HepG2 (cell line): Measurements from ENCODE around the gene TMEM135. TPM values are rescaled to one million over a fixed set of nuclear protein-coding genes. Genes with fewer than 3 reads are reported as not detected.

Experiments
- ATAC-seq: fragments of 200-7000 bp; cut with Tn5 transposase; 3 replicates; pipeline ENCODE4 v1.9.1; 2020; ENCODE audit warnings: mild to moderate bottlenecking, moderate library complexity
- BruUV-seq: library from RNA; stranded (reverse); fragments of 400-500 nt; replicated peaks from 2 replicates; lab custom pipeline; 2021; lab: Mats Ljungman, UMichigan
- CTCF ChIA-PET: fragments of 300-600 bp; formaldehyde crosslinking; extraction: SDS; loops from one replicate; lab custom pipeline; 2021; ENCODE audit warnings: low total read pairs, inconsistent platforms, low intra/inter-chr PET ratio; lab: Yijun Ruan, JAX
- POLR2A ChIA-PET: fragments of 350-600 bp; sonication (Branson Sonifier 250); formaldehyde crosslinking; loops from one replicate; lab custom pipeline; 2020; ENCODE audit warnings: antibody characterized with exemption, inconsistent platforms; lab: Yijun Ruan, JAX
- DNase-seq: peaks from one replicate; pipeline ENCODE4 v3.0.0-alpha.2; 2015; ENCODE audit warnings: low spot score
- FAIRE-seq: peaks from 3 replicates; lab custom pipeline; 2011; peaks lifted over from hg19 to GRCh38; lab: Jason Lieb, UNC
- H2AFZ ChIP-seq: one replicate; pipeline ENCODE4 v1.6.1; 2011; ENCODE audit warnings: low read length, inconsistent platforms
- H3K27ac ChIP-seq: fragments of 300-600 bp; 3 replicates; pipeline ENCODE4 v1.8.0; 2011; ENCODE audit warnings: mixed run types, mild to moderate bottlenecking, mixed read lengths, low read length, inconsistent platforms; ENCODE audit not compliant: insufficient read depth; ENCODE audit errors: extremely low read length
- H3K27me3 ChIP-seq, 2 experiments: fragments of 200-600 bp in 1 of 2; 2 replicates in 1 of 2; 3 replicates in 1 of 2; pipeline versions ENCODE4 v1.6.0 to v1.8.0; 2011; ENCODE audit warnings: low read length in 2 of 2, mild to moderate bottlenecking in 2 of 2, moderate library complexity in 2 of 2, inconsistent platforms in 1 of 2; ENCODE audit not compliant: insufficient read depth in 2 of 2, control insufficient read depth in 1 of 2
- H3K36me3 ChIP-seq, 2 experiments: fragments of 200-600 bp in 1 of 2; replicated peaks in 1 of 2; 2 replicates in 1 of 2; 3 replicates in 1 of 2; pipeline versions ENCODE4 v1.5.1 to v1.8.0; 2011; ENCODE audit warnings: low read length in 2 of 2, inconsistent platforms in 1 of 2; ENCODE audit not compliant: insufficient read depth in 2 of 2, control insufficient read depth in 1 of 2
- H3K4me1 ChIP-seq: 2 replicates; pipeline ENCODE4 v1.5.1; 2012; ENCODE audit warnings: low read length, inconsistent platforms; ENCODE audit not compliant: insufficient read depth
- H3K4me2 ChIP-seq: 2 replicates; pipeline ENCODE4 v1.6.0; 2011; ENCODE audit warnings: low read depth, low read length, inconsistent platforms
- H3K4me3 ChIP-seq, 3 experiments: fragments of 200-600 bp in 1 of 3; sonication (generic), shearing (Covaris generic) in 1 of 3; replicated peaks in 1 of 3; 2 replicates each; pipeline ENCODE4 v1.5.1; 2011 to 2016; ENCODE audit warnings: low read length in 3 of 3, inconsistent platforms in 2 of 3, low read depth in 2 of 3, mild to moderate bottlenecking in 2 of 3, control low read depth in 1 of 3, mixed read lengths in 1 of 3; ENCODE audit not compliant: insufficient read depth in 1 of 3
- H3K79me2 ChIP-seq: one replicate; pipeline ENCODE4 v1.6.1; 2011; ENCODE audit warnings: low read length, inconsistent platforms; ENCODE audit not compliant: insufficient read depth
- H3K9ac ChIP-seq: 2 replicates; pipeline ENCODE4 v1.6.0; 2011; ENCODE audit warnings: mild to moderate bottlenecking, low read depth, low read length, inconsistent platforms; ENCODE audit not compliant: insufficient read depth
- H3K9me3 ChIP-seq: 2 replicates; pipeline ENCODE4 v1.5.1; 2012; ENCODE audit warnings: mild to moderate bottlenecking, low read length
- H4K20me1 ChIP-seq: 2 replicates; pipeline ENCODE4 v1.6.0; 2011; ENCODE audit warnings: inconsistent platforms, mild to moderate bottlenecking, low read length, moderate library complexity; ENCODE audit not compliant: insufficient read depth
- BORCS8-MEF2B ChIP-seq: sonication (generic); formaldehyde crosslinking; IDR thresholded peaks from 2 replicates; pipeline ENCODE4 v1.8.0; 2022; ENCODE audit warnings: mild to moderate bottlenecking, missing genetic modification reagents
- CREB1 ChIP-seq, 2 experiments: fragments of 450-650 bp in 1 of 2; IDR thresholded peaks; 2 replicates each; pipeline ENCODE4 v1.6.1; 2016 to 2017; ENCODE audit warnings: control low read depth in 1 of 2, mild to moderate bottlenecking in 1 of 2, missing compliant biosample characterization in 1 of 2, missing genetic modification characterization in 1 of 2
- FOXA3 ChIP-seq: IDR thresholded peaks from 2 replicates; pipeline ENCODE4 v1.6.1; 2016; ENCODE audit warnings: missing genetic modification reagents, missing compliant biosample characterization
- GABPA ChIP-seq, 2 experiments: IDR thresholded peaks; 2 replicates each; pipeline ENCODE4 v1.6.1; 2011 to 2016; ENCODE audit warnings: low read depth in 2 of 2, low read length in 1 of 2, missing biosample characterization in 1 of 2, missing genetic modification characterization in 1 of 2
- GLI4 ChIP-seq: sonication (generic); formaldehyde crosslinking; IDR thresholded peaks from 2 replicates; pipeline ENCODE4 v1.5.1; 2020; ENCODE audit warnings: missing genetic modification reagents, mild to moderate bottlenecking, moderate library complexity, borderline replicate concordance
- HES4 ChIP-seq: sonication (generic); formaldehyde crosslinking; IDR thresholded peaks from 2 replicates; pipeline ENCODE4 v1.9.0; 2021; ENCODE audit warnings: mild to moderate bottlenecking, missing genetic modification reagents, borderline replicate concordance
- HMGA1 ChIP-seq: sonication (generic); formaldehyde crosslinking; conservative IDR thresholded peaks from 2 replicates; pipeline ENCODE4 v1.4.0; 2020; ENCODE audit warnings: missing genetic modification reagents
- HNRNPH1 ChIP-seq: fragments of 200-400 bp; formaldehyde crosslinking; optimal IDR thresholded peaks from 2 replicates; pipeline ENCODE3; 2017; ENCODE audit warnings: mild to moderate bottlenecking, low read depth, low read length
- KAT2B ChIP-seq: fragments of 150-350 bp; IDR thresholded peaks from 2 replicates; pipeline ENCODE4 v1.6.1; 2014; ENCODE audit warnings: low read depth, low read length, borderline replicate concordance
- MED1 ChIP-seq: sonication (generic); formaldehyde crosslinking; IDR thresholded peaks from 2 replicates; pipeline ENCODE4 v1.4.0; 2020; ENCODE audit warnings: missing genetic modification reagents
- SMC3 ChIP-seq: IDR thresholded peaks from 2 replicates; pipeline ENCODE4 v1.6.1; 2011; ENCODE audit warnings: low read length, improper control_type of control experiment
- TBL1XR1 ChIP-seq: fragments of 150-350 bp; IDR thresholded peaks from 2 replicates; pipeline ENCODE4 v1.6.1; 2014; ENCODE audit warnings: borderline replicate concordance, low read length; ENCODE audit not compliant: partially characterized antibody
- TCF7L2 ChIP-seq: IDR thresholded peaks from 2 replicates; pipeline ENCODE4 v1.6.1; 2011; ENCODE audit warnings: mild to moderate bottlenecking, low read depth, low read length, moderate library complexity
- TP53 ChIP-seq: sonication (generic); formaldehyde crosslinking; conservative IDR thresholded peaks from 2 replicates; pipeline ENCODE4 v1.4.0; 2020; ENCODE audit warnings: missing genetic modification reagents
- ZNF263 ChIP-seq: sonication (generic); formaldehyde crosslinking; IDR thresholded peaks from 2 replicates; pipeline ENCODE4 v1.4.0; 2020; ENCODE audit warnings: missing genetic modification reagents
- ZNF432 ChIP-seq: sonication (generic); formaldehyde crosslinking; IDR thresholded peaks from 2 replicates; pipeline ENCODE4 v1.5.0; 2020; ENCODE audit warnings: missing genetic modification reagents, mild to moderate bottlenecking, borderline replicate concordance
- ZNF572 ChIP-seq: sonication (generic); formaldehyde crosslinking; IDR thresholded peaks from 2 replicates; pipeline ENCODE4 v1.5.1; 2020; ENCODE audit warnings: mild to moderate bottlenecking, missing genetic modification reagents
- ZSCAN20 ChIP-seq: sonication (generic); formaldehyde crosslinking; IDR thresholded peaks from 2 replicates; pipeline ENCODE4 v1.4.0; 2020; ENCODE audit warnings: missing genetic modification reagents, mild to moderate bottlenecking, borderline replicate concordance
- WGBS: methylation state at CpG from one replicate; pipeline ENCODE4 v1.1.6; 2017; ENCODE audit warnings: low lambda C conversion rate; 5-methylcytosine and 5-hydroxymethylcytosine counted together
- in situ Hi-C: cut with HindIII; loops from 2 replicates; pipeline ENCODE4 v1.10.0; 2017; ENCODE audit warnings: low pct_unique_long_range_greater_than_20kb; ENCODE audit not compliant: extremely low pct_ligation_motif_present
- intact Hi-C: fragments of 100-400 bp; cut with micrococcal nuclease; formaldehyde crosslinking; loops from one replicate; pipeline ENCODE4 v1.10.0; 2022; ENCODE audit not compliant: unreplicated experiment
- polyA plus RNA-seq, 8 experiments: library from polyadenylated mRNA; depleted of rRNA in 3 of 8; stranded (reverse) in 7 of 8; unstranded in 1 of 8; fragments of >200 nt; fragmentation: Illumina TruSeq in 4 of 8; extraction: Trizol in 4 of 8; gene quantifications; 2 replicates each; pipeline versions ENCODE4 v1.2.1 to v1.2.3, GENCODE V29; 2011 to 2016; ENCODE audit warnings: low read depth in 4 of 8, missing spikeins in 1 of 8, mixed read lengths in 1 of 8; ENCODE audit not compliant: insufficient read depth in 1 of 8
- total RNA-seq, 5 experiments: library from RNA; depleted of rRNA; stranded (reverse); fragments of >200 nt; fragmentation: Illumina TruSeq; extraction: Trizol; gene quantifications; 2 replicates each; pipeline ENCODE4 v1.2.3, GENCODE V29; 2016; ENCODE audit warnings: low read depth in 1 of 5
- TF ChIP-seq, protein P1 (sequence below): sonication (generic); formaldehyde crosslinking; IDR thresholded peaks from 2 replicates; pipeline ENCODE4 v1.4.0; 2020; ENCODE audit warnings: mild to moderate bottlenecking, missing genetic modification reagents
- TF ChIP-seq, protein P2 (sequence below): sonication (generic); formaldehyde crosslinking; IDR thresholded peaks from 2 replicates; pipeline ENCODE4 v1.8.0; 2022; ENCODE audit warnings: mild to moderate bottlenecking, missing genetic modification reagents, moderate library complexity

TMEM135 gene
- total and polyA plus RNA-seq, 2 of the 13 experiments (the other 11 are each of a cell fraction or from before 2014, with no cell fraction given): 36.6 to 88.9 TPM

DNA sequence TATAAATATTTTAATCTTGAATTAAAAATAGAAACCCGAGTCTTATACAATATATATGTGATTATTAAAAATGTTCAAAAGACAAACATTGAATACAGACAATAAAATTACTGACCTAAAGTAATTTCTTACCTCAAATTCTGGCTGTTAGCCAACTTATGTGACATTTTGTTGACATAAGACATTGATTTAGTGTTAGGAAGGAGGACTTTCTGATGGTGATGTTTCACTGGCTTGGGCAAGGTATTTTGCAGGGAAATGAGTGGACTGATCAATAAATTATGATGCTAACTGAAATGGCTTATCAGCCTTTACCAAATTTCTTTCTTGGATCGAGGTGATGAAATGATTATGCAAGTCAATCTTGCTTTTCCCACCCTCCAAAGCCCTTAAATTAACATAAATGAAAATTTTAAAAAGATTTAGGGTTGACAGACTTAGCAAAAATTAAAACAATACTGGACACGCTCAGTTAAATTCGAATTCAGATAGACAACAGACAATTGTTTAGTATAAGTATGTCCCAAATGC, 49.3 kb upstream of the TMEM135 start:
- Histone ChIP-seq H3K27me3 (no peaks in the 10 kb centered on the region), H3K27ac (no peak overlapping the region), H3K4me3 (no peak overlapping the region), H3K4me2 (no peak overlapping the region), H3K36me3 (no peaks in the 10 kb centered on the region), H3K79me2 (no peaks in the 10 kb centered on the region), H3K9ac (no peak overlapping the region), H4K20me1 (no peaks in the 10 kb centered on the region), H3K9me3 (no peaks in the 10 kb centered on the region), H2AFZ (no peak overlapping the region), H3K4me1 (peaks cover 35% of the 10 kb centered on the region)
- DNase-seq (no peak), FAIRE-seq (no peak), ATAC-seq (no peak)
- TF ChIP-seq KAT2B (peak; percentile 36; the same call in 1 of the 2 replicates), HES4 (no peak), CREB1 (IDR thresholded peaks at IDR 0.05) (no peak), CREB1 (CRISPR knock-in tag; IDR thresholded peaks at IDR 0.05) (0 out of 2 replicates have a peak, but pooled peaks have one; percentile 12), FOXA3 (CRISPR knock-in tag) (0 out of 2 replicates have a peak, but pooled peaks have one; percentile 25)
- ChIA-PET CTCF (no interaction called here), POLR2A (no interaction called here)
- 90% methylated on average over 4 of the region's 4 CpGs for WGBS
- no TSS peak for BruUV-seq
- intact Hi-C loops: no loop called here
- in situ Hi-C loops: no loop called here

DNA sequence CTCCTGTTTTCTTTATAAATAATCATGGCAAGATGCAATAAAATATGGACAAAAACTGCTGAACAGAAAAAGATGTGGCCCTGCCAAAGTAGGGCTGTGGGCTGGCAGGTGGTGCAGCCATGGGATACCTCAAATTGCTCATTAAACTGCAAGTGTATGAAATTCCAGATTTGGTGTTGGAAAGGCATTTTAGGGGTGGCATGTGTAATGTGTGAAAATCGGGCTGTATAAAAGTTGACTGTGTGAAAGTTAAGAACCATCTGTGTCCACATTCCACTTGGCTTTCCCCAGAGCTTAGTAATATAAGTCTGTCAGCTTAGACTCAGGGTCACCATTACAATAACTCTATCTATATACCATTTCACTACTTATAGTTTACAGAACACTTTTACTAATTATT, 47.7 kb upstream of the TMEM135 start:
- Histone ChIP-seq H3K27ac (no peak overlapping the region), H3K9me3 (no peaks in the 10 kb centered on the region), H3K36me3 (no peaks in the 10 kb centered on the region), H3K79me2 (no peaks in the 10 kb centered on the region), H3K4me2 (no peak overlapping the region), H4K20me1 (no peaks in the 10 kb centered on the region), H2AFZ (no peak overlapping the region), H3K9ac (no peak overlapping the region), H3K4me1 (peaks cover 23% of the 10 kb centered on the region), H3K4me3 (no peak overlapping the region), H3K27me3 (no peaks in the 10 kb centered on the region)
- no peak for ATAC-seq
- DNase-seq: no peak
- CTCF ChIA-PET: no interaction called here
- no peak for FAIRE-seq
- POLR2A ChIA-PET: interaction anchor here (1.2 to 1.3 kb wide), 2 partner anchors 35 to 47 kb away, joined by 3 read pairs; partner anchors contain the start of gene FZD4
- no TSS peak for BruUV-seq
- intact Hi-C loops: no loop called here
- in situ Hi-C loops: no loop called here
- 50% methylated on average over 1 of the region's 1 CpG for WGBS
- TF ChIP-seq GLI4: no peak
- TF ChIP-seq TP53 (CRISPR knock-in tag): no peak
- no peak for TF ChIP-seq BORCS8-MEF2B (CRISPR knock-in tag)
- no peak for TF ChIP-seq TCF7L2
- TF ChIP-seq, protein P1, sequence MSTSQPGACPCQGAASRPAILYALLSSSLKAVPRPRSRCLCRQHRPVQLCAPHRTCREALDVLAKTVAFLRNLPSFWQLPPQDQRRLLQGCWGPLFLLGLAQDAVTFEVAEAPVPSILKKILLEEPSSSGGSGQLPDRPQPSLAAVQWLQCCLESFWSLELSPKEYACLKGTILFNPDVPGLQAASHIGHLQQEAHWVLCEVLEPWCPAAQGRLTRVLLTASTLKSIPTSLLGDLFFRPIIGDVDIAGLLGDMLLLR (CRISPR knock-in tag): no peak
- no peak for TF ChIP-seq GABPA (IDR thresholded peaks at IDR 0.05; ENCODE audit: low read depth, low read length)
- no peak for TF ChIP-seq GABPA (CRISPR knock-in tag; IDR thresholded peaks at IDR 0.05; ENCODE audit: low read depth)
- TF ChIP-seq ZNF432 (CRISPR knock-in tag): no peak
- TF ChIP-seq SMC3: no peak
- TF ChIP-seq ZSCAN20 (CRISPR knock-in tag): no peak
- TF ChIP-seq HNRNPH1: no peak
- TF ChIP-seq ZNF263 (CRISPR knock-in tag): no peak
- TF ChIP-seq TBL1XR1: no peak
- TF ChIP-seq MED1 (CRISPR knock-in tag): no peak
- no peak for TF ChIP-seq HMGA1 (CRISPR knock-in tag)
- no peak for TF ChIP-seq ZNF572 (CRISPR knock-in tag)
- TF ChIP-seq, protein P2, sequence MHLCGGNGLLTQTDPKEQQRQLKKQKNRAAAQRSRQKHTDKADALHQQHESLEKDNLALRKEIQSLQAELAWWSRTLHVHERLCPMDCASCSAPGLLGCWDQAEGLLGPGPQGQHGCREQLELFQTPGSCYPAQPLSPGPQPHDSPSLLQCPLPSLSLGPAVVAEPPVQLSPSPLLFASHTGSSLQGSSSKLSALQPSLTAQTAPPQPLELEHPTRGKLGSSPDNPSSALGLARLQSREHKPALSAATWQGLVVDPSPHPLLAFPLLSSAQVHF: no peak
